ENCODE measurements around the gene RABEP1.

The RABEP1 gene

DNA sequence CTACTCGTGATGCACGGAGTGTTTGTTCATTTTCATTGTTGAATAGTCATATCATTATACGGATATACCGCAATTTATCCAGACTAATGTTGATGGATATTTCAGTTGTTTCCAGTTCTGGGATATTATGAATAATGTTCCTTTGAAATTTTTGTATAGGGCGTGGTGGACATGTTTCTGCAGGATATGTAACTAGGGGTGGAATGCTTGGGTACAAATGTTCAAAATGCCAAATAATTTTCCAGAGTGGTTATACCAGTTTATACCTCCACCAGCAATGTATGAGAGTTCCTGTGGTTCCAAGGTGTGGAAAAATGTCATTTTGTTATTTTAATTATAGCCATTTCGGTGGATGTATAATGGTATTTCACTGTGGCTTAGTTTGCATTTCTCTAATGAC, 83.7 kb downstream of the RABEP1 start:
- Histone ChIP-seq H3K9me3 (replicated peaks; ENCODE audit: low read length) (no peaks in the 10 kb centered on the region), H3K9ac (ENCODE audit: low read depth, low read length) (no peak overlapping the region), H3K27me3 (ENCODE audit: control insufficient read depth, insufficient read depth, low read length) (no peaks in the 10 kb centered on the region), H3K4me2 (ENCODE audit: low read length) (no peak overlapping the region), H3K4me3 (ENCODE audit: low read length) (no peak overlapping the region), H3K4me1 (ENCODE audit: control insufficient read depth, insufficient read depth, low read length) (peaks cover 4% of the 10 kb centered on the region), H3K36me3 (ENCODE audit: insufficient read depth, low read length) (peaks cover 51% of the 10 kb centered on the region)

DNA sequence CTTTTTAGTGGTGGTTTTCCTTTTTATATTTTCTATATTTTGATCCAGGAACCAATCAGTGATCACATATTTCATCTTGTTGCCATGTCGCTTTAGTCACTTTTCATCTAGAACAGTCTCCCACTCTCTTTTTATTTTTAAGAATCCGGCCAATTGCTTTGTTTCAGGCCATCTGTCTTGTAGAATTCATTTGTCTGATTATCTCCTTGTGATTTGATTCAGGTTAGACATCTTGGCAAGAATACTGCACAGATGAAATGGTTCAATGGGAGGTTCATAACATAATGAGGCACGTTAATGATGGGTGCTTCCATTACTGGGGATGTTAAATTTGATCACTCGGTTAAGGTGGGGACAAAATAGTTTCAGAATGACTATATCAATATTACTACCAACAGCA, 88.3 kb downstream of the RABEP1 start:
- no peak overlapping the region for H3K4me3 ChIP-seq (ENCODE audit: low read length)
- no peak overlapping the region for H3K4me2 ChIP-seq (ENCODE audit: low read length)
- peaks cover 53% of the 10 kb centered on the region for H3K36me3 ChIP-seq (ENCODE audit: insufficient read depth, low read length)
- no peak overlapping the region for H3K9ac ChIP-seq (ENCODE audit: low read depth, low read length)
- H3K4me1 ChIP-seq (ENCODE audit: control insufficient read depth, insufficient read depth, low read length) = peaks cover 3% of the 10 kb centered on the region
- no peaks in the 10 kb centered on the region for H3K27me3 ChIP-seq (ENCODE audit: control insufficient read depth, insufficient read depth, low read length)
- H3K9me3 ChIP-seq (replicated peaks; ENCODE audit: low read length) = no peaks in the 10 kb centered on the region

DNA sequence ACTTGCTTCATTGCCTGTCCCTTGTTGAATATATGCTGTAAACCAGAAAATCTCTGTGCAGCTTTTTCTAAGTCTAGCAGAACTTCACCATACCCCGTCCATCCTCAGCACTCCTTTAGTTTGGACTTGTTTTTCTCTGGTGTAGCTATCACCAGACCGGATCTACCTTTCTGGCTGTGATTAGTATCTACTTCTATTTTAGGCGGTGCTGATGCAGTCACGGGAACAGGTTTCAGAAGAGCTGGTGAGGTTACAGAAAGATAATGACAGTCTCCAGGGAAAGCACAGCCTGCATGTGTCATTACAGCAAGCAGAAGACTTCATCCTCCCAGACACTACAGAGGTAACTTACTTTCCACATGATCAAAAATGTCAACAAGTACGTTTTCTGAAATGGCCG, 91.0 kb downstream of the RABEP1 start:
- H3K4me2 ChIP-seq (ENCODE audit: low read length) = no peak overlapping the region
- no peaks in the 10 kb centered on the region for H3K4me1 ChIP-seq (ENCODE audit: control insufficient read depth, insufficient read depth, low read length)
- no peak overlapping the region for H3K9ac ChIP-seq (ENCODE audit: low read depth, low read length)
- H3K36me3 ChIP-seq (ENCODE audit: insufficient read depth, low read length) = peaks cover 65% of the 10 kb centered on the region
- H3K4me3 ChIP-seq (ENCODE audit: low read length) = no peak overlapping the region
- H3K27me3 ChIP-seq (ENCODE audit: control insufficient read depth, insufficient read depth, low read length) = no peaks in the 10 kb centered on the region
- no peaks in the 10 kb centered on the region for H3K9me3 ChIP-seq (replicated peaks; ENCODE audit: low read length)

DNA sequence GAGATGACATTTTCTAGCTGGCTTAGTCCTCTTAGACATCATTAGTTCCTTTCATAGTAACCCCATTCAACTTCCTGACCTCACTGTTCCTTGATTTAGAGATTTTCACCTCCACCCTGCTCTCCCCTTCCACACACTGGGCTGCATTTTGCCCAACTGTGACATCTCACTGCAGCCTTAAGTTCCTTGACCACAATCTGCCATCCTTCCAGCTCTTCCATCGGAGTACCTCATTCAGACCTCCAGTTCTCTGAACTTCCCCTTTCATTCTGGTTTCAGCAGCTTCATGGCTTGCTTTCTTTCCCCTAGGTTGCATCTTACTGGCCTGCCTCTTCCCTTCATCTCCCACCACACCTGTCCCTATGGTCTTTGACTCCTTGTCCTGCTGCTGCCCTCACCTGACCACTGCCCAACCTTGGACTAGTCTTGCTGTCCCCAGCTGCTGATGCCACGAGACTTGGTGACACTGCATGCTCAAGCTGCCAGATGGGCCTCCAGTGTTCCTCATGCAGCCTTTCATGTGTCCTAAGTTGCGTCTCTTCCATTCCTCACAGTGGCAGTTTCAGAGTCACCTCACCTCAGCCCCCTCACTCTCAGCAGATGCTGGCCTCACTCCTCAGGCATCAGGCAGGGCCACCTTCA, 96.6 kb downstream of the RABEP1 start:
- H3K4me3 ChIP-seq (ENCODE audit: low read length) = no peak overlapping the region
- no peak overlapping the region for H3K9ac ChIP-seq (ENCODE audit: low read depth, low read length)

DNA sequence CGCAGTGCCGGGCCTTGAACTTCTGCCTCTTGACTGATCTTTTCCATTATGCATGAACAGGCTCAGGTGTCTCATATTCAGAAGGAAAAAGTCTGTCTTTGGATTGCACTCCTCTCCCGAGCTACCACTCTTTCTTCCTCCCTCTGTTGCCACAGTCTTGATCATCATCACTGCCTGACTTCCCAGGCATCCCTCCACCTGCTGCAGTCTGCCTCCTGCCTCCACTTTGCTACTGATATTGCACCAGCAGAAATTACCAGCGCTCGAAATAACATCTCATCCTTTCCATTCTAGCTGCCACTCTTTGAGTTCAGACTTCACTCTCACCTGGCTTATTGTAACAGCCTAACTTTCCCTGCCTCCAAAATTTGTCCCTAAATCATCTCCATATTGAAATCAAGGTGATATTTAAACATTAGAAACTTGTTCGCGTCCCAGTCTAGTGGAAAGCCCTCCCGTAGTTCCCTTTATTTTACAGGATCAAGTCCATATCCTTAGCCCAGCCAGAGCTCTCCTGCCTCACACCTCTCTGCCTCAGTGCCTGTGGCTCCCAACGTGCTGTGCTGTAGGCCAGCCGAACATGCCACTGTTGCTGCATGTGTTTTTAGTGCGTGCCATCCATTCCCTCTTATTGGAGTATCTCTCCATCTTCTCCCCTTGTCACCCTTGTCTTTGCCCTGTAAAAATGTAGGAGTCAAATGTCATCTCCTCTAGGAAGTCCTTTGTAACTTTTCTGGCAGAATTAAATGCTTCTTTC, 97.4 kb downstream of the RABEP1 start:
- H3K9me3 ChIP-seq (replicated peaks; ENCODE audit: low read length) = no peaks in the 10 kb centered on the region
- peaks cover 4% of the 10 kb centered on the region for H3K4me1 ChIP-seq (ENCODE audit: control insufficient read depth, insufficient read depth, low read length)
- no peak overlapping the region for H3K4me3 ChIP-seq (ENCODE audit: low read length)
- H3K4me2 ChIP-seq (ENCODE audit: low read length) = no peak overlapping the region
- no peak overlapping the region for H3K9ac ChIP-seq (ENCODE audit: low read depth, low read length)
- H3K36me3 ChIP-seq (ENCODE audit: insufficient read depth, low read length) = peaks cover 86% of the 10 kb centered on the region
- H3K27me3 ChIP-seq (ENCODE audit: control insufficient read depth, insufficient read depth, low read length) = no peaks in the 10 kb centered on the region

More for the DNA sequence above, 96.6 kb downstream of the RABEP1 start:
- no peak overlapping the region for H3K4me2 ChIP-seq (ENCODE audit: low read length)
- no peaks in the 10 kb centered on the region for H3K9me3 ChIP-seq (replicated peaks; ENCODE audit: low read length)
- peaks cover 4% of the 10 kb centered on the region for H3K4me1 ChIP-seq (ENCODE audit: control insufficient read depth, insufficient read depth, low read length)
- peaks cover 80% of the 10 kb centered on the region for H3K36me3 ChIP-seq (ENCODE audit: insufficient read depth, low read length)
- no peaks in the 10 kb centered on the region for H3K27me3 ChIP-seq (ENCODE audit: control insufficient read depth, insufficient read depth, low read length)

DNA sequence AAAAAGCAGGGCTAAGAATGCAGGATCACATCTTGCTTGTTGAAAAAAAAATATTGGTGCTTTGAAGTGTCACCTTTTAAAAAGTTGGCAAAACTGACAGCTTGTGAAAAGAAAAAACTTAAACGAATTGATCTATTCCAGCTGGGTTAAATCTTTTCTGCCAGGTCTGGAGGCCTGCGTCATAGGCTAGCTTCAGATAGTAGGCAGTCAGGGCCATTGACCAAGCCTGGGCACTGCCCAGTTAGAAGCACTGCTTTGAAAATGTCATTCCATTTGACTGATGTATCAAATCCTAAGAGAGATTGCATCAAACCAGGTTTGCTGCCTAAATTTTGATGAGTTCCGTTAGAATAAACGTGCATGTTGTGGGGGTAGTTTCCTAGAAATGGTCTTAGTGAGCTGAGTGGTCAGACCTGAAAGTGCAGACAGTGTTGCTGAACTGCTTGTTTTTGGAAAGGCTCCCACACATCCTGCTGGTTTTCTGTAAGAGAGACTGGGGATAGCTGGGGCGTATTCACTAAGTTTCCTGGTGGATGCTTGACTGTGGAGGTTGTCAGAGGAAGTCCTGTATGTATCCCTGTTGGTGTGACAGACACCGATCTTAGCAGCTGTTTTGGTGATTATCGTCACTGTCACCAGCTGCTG, 98.5 kb downstream of the RABEP1 start:
- H3K4me3 ChIP-seq (ENCODE audit: low read length) = no peak overlapping the region
- peaks cover 4% of the 10 kb centered on the region for H3K4me1 ChIP-seq (ENCODE audit: control insufficient read depth, insufficient read depth, low read length)
- H3K36me3 ChIP-seq (ENCODE audit: insufficient read depth, low read length) = peaks cover 90% of the 10 kb centered on the region
- no peak overlapping the region for H3K9ac ChIP-seq (ENCODE audit: low read depth, low read length)
- H3K27me3 ChIP-seq (ENCODE audit: control insufficient read depth, insufficient read depth, low read length) = no peaks in the 10 kb centered on the region
- no peak overlapping the region for H3K4me2 ChIP-seq (ENCODE audit: low read length)
- no peaks in the 10 kb centered on the region for H3K9me3 ChIP-seq (replicated peaks; ENCODE audit: low read length)

DNA sequence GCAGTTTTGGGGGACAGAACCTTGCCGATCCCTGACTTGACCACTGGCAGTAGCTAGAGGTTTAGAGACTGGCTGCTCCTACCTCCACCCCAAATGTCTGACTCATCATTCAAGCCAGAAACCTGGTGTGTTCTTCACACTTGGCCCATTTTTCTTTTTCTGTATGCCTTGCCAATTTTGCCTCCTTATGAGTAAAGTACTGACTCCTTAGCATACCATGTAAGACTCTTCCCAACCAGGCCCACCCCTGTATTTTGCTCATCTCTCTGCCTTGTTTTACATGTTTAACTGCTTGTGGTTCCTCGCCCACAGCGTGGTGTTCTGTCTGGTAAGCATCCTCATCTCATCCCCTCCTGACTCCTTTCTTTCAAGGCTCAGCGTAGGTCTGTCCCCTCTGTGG, 99.5 kb downstream of the RABEP1 start:
- Histone ChIP-seq H3K27me3 (ENCODE audit: control insufficient read depth, insufficient read depth, low read length) (no peaks in the 10 kb centered on the region), H3K4me2 (ENCODE audit: low read length) (no peak overlapping the region), H3K36me3 (ENCODE audit: insufficient read depth, low read length) (peaks cover 94% of the 10 kb centered on the region), H3K4me3 (ENCODE audit: low read length) (no peak overlapping the region), H3K4me1 (ENCODE audit: control insufficient read depth, insufficient read depth, low read length) (peaks cover 4% of the 10 kb centered on the region), H3K9ac (ENCODE audit: low read depth, low read length) (no peak overlapping the region), H3K9me3 (replicated peaks; ENCODE audit: low read length) (no peaks in the 10 kb centered on the region)

DNA sequence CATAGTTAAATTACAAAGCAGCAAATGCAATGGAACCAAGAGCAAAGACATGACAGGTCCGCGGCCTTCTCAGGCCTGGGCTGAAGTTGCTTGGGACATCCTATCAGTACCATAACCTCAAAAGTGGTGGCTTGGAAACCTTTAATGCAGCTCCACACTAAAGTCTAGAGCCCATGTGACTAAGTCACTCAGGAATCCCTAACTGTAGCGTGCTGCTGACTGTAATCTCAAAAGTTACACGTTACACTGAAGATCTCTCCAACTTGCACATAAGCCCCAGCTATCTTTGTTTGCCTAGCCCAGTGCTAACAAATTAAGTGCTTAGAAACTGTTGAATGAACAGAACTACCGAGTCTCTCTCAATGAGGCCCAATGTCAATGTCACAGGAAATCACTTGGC, 109.6 kb downstream of the RABEP1 start:
- Histone ChIP-seq H3K27me3 (ENCODE audit: control insufficient read depth, insufficient read depth, low read length) (no peaks in the 10 kb centered on the region), H3K9me3 (replicated peaks; ENCODE audit: low read length) (no peaks in the 10 kb centered on the region), H3K4me2 (ENCODE audit: low read length) (no peak overlapping the region), H3K9ac (ENCODE audit: low read depth, low read length) (no peak overlapping the region), H3K4me1 (ENCODE audit: control insufficient read depth, insufficient read depth, low read length) (no peaks in the 10 kb centered on the region), H3K4me3 (ENCODE audit: low read length) (no peak overlapping the region), H3K36me3 (ENCODE audit: insufficient read depth, low read length) (peaks cover 60% of the 10 kb centered on the region)

DNA sequence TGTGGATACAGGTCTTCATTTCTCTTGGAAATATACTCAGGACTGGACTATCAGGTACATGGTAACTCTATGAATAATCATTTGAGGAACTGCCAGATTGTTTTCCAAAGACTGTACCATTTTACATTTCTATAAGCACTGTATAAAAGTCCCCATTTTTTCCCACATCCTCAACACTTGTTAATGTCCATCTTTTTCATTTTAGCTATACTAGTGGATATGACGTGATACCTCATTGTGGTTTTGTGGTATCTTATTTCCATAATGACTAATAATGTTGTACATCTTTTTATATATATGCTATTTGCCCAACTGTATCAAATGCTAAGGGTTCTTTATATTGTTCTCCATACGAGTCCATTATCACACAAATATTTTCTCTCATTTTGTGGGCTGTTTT, 114.5 kb downstream of the RABEP1 start:
- no peaks in the 10 kb centered on the region for H3K9me3 ChIP-seq (replicated peaks; ENCODE audit: low read length)
- H3K4me3 ChIP-seq (ENCODE audit: low read length) = no peak overlapping the region
- no peaks in the 10 kb centered on the region for H3K4me1 ChIP-seq (ENCODE audit: control insufficient read depth, insufficient read depth, low read length)
- H3K9ac ChIP-seq (ENCODE audit: low read depth, low read length) = no peak overlapping the region
- no peaks in the 10 kb centered on the region for H3K27me3 ChIP-seq (ENCODE audit: control insufficient read depth, insufficient read depth, low read length)
- H3K36me3 ChIP-seq (ENCODE audit: insufficient read depth, low read length) = peaks cover 50% of the 10 kb centered on the region
- H3K4me2 ChIP-seq (ENCODE audit: low read length) = no peak overlapping the region

DNA sequence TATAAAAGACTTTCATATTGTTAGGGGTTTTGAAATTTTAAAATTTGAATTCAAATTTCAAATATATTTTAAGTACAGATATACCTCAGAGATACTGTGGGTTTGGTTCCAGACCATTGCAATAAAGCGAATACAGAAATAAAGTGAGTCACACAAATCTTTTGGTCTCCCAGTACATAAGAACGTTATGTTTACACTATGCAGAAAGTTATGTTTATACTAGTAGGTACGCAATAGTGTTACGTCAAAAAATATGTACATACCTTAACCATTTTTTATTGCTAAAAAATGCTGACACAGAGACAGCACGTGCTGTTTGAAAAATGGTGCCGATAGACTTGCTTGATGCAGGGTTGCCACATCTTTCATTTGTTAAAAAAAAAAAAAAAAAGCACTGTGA, 117.7 kb downstream of the RABEP1 start:
- no peak overlapping the region for H3K9ac ChIP-seq (ENCODE audit: low read depth, low read length)
- H3K9me3 ChIP-seq (replicated peaks; ENCODE audit: low read length) = no peaks in the 10 kb centered on the region
- H3K4me3 ChIP-seq (ENCODE audit: low read length) = no peak overlapping the region
- H3K36me3 ChIP-seq (ENCODE audit: insufficient read depth, low read length) = peaks cover 46% of the 10 kb centered on the region
- H3K4me1 ChIP-seq (ENCODE audit: control insufficient read depth, insufficient read depth, low read length) = no peaks in the 10 kb centered on the region
- H3K27me3 ChIP-seq (ENCODE audit: control insufficient read depth, insufficient read depth, low read length) = no peaks in the 10 kb centered on the region
- H3K4me2 ChIP-seq (ENCODE audit: low read length) = no peak overlapping the region

DNA sequence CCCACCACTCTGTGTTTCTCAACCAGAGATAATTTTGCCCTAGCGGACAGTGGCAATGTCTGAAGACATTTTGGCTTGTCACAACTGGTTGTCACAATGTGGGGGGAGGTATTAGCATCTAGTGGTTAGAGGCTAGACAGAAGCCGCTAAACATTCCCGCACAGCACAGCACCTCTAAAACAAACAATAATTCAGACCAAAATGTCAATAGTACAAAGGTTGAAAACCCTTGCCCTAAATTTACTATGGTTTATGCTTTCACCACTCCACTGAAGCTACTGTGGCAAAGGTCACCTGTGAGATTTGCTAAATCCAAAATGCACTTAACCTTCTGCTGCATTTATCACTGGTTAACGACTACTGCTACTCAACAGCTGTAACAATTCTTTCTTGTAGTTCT, 123.3 kb downstream of the RABEP1 start:
- Histone ChIP-seq H3K4me3 (ENCODE audit: low read length) (no peak overlapping the region), H3K9ac (ENCODE audit: low read depth, low read length) (no peak overlapping the region), H3K4me1 (ENCODE audit: control insufficient read depth, insufficient read depth, low read length) (no peaks in the 10 kb centered on the region), H3K36me3 (ENCODE audit: insufficient read depth, low read length) (peaks cover 63% of the 10 kb centered on the region), H3K9me3 (replicated peaks; ENCODE audit: low read length) (no peaks in the 10 kb centered on the region), H3K27me3 (ENCODE audit: control insufficient read depth, insufficient read depth, low read length) (no peaks in the 10 kb centered on the region), H3K4me2 (ENCODE audit: low read length) (no peak overlapping the region)

Data from skeletal muscle satellite cell (primary cell).